ENCODE data around the gene ADSL. TPM values are rescaled to one million over a fixed set of nuclear protein-coding genes. Genes with fewer than 3 reads are reported as not detected.

ADSL gene
- total and polyA plus RNA-seq, 4 donors, result 19.4 to 54.5 (median 39.8) TPM

DNA sequence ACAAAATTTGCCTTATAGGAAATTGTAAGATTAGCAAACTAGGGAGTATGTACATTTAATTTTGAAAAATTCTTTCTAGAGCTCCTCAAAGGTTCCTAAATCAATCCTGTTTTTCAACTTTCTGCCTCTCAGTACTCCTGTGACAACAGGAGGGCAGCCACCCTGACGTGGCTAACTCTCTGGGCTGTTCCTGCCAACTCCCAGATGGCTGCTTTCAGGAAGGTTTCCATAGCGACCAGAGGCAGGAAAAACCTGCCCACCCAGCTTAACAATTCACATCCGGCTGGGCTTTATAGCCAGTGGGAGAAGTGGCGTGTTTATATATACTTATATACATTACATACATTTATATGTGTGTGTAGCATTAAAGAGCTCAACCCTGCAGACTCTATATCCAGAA, 50.6 kb downstream of the ADSL start:
- no peak for DNase-seq (ENCODE audit: low spot score)
- Histone ChIP-seq H3K4me3 (ENCODE audit: low read depth in 1 of 3, low read length in 3 of 3) (no peak overlapping the region), H3K9ac (ENCODE audit: low read depth in 1 of 2, low read length in 2 of 2) (no peak overlapping the region), H3K36me3 (ENCODE audit: control insufficient read depth in 4 of 4, insufficient read depth in 3 of 4, low read depth in 1 of 4, low read length in 3 of 4) (peaks cover 0 to 8% (median 6%) of the 10 kb centered on the region in 4 donors), H3K27ac (ENCODE audit: low read depth in 1 of 2, low read length in 2 of 2) (no peak overlapping the region), H3K4me1 (ENCODE audit: control insufficient read depth in 4 of 4, insufficient read depth in 4 of 4, low read length in 3 of 4) (no peaks in the 10 kb centered on the region), H3K27me3 (ENCODE audit: control insufficient read depth in 4 of 4, insufficient read depth in 4 of 4, low read length in 3 of 4) (no peaks in the 10 kb centered on the region), H3K9me3 (ENCODE audit: control insufficient read depth in 4 of 4, low read length in 3 of 4) (no peaks in the 10 kb centered on the region)
- WGBS, result 65% methylated on average over 4 of the region's 4 CpGs
- TF ChIP-seq ZBTB33 (IDR thresholded peaks at IDR 0.05), result no peak
- TF ChIP-seq HNF4A (conservative IDR thresholded peaks at IDR 0.05), result no peak
- TF ChIP-seq JUND (IDR thresholded peaks at IDR 0.05), result no peak
- TF ChIP-seq GABPA (IDR thresholded peaks at IDR 0.05 in 1 of 2, conservative IDR thresholded peaks at IDR 0.05 in 1 of 2), result no peak
- TF ChIP-seq RXRA (IDR thresholded peaks at IDR 0.05), result no peak
- no peak for TF ChIP-seq FOXA1 (IDR thresholded peaks at IDR 0.05)
- TF ChIP-seq EGR1 (IDR thresholded peaks at IDR 0.05; ENCODE audit: low read depth in 2 of 2), result no peak
- TF ChIP-seq TAF1 (conservative IDR thresholded peaks at IDR 0.05), result no peak
- TF ChIP-seq ATF3 (IDR thresholded peaks at IDR 0.05), result no peak
- TF ChIP-seq YY1 (IDR thresholded peaks at IDR 0.05), result no peak
- TF ChIP-seq SP1 (IDR thresholded peaks at IDR 0.05), result no peak
- no peak for TF ChIP-seq RAD21 (IDR thresholded peaks at IDR 0.05)
- TF ChIP-seq, protein P1, sequence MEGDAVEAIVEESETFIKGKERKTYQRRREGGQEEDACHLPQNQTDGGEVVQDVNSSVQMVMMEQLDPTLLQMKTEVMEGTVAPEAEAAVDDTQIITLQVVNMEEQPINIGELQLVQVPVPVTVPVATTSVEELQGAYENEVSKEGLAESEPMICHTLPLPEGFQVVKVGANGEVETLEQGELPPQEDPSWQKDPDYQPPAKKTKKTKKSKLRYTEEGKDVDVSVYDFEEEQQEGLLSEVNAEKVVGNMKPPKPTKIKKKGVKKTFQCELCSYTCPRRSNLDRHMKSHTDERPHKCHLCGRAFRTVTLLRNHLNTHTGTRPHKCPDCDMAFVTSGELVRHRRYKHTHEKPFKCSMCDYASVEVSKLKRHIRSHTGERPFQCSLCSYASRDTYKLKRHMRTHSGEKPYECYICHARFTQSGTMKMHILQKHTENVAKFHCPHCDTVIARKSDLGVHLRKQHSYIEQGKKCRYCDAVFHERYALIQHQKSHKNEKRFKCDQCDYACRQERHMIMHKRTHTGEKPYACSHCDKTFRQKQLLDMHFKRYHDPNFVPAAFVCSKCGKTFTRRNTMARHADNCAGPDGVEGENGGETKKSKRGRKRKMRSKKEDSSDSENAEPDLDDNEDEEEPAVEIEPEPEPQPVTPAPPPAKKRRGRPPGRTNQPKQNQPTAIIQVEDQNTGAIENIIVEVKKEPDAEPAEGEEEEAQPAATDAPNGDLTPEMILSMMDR (IDR thresholded peaks at IDR 0.05; ENCODE audit: low read depth, low read length, missing input control), result no peak
- TF ChIP-seq REST (IDR thresholded peaks at IDR 0.05), result no peak
- TF ChIP-seq MAX (IDR thresholded peaks at IDR 0.05), result no peak
- TF ChIP-seq HNF4G (IDR thresholded peaks at IDR 0.05), result no peak
- TF ChIP-seq FOXA2 (IDR thresholded peaks at IDR 0.05), result no peak
- no peak for TF ChIP-seq NR2F2 (IDR thresholded peaks at IDR 0.05)

All from liver (tissue), 9 donors.